ENCODE measurements around the gene EPHA1.
"Not testable (repeated sequence)": the region's sequence is repeated elsewhere in the genome, so short reads cannot be mapped to it uniquely, and the experiment has no call there.

EPHA1 gene

GRCh38 chr7:143402233-143402632 is 6.4 kb downstream of the EPHA1 start:
- not testable (repeated sequence) for DNase-seq (ENCODE audit: low read depth)

GRCh38 chr7:143401265-143401664 is 7.4 kb downstream of the EPHA1 start:
- no peak for DNase-seq (ENCODE audit: low read depth)

- no peak for DNase-seq (ENCODE audit: low read depth)
Observed at GRCh38 chr7:143399642-143400041, 9.0 kb downstream of the EPHA1 start.

GRCh38 chr7:143399151-143399550 is 9.5 kb downstream of the EPHA1 start:
- DNase-seq (ENCODE audit: low read depth), result no peak

- no peak for DNase-seq (ENCODE audit: low read depth)
Observed at GRCh38 chr7:143398616-143399015, 10.0 kb downstream of the EPHA1 start.

GRCh38 chr7:143397710-143398530 is 10.7 kb downstream of the EPHA1 start:
- no peak for DNase-seq (ENCODE audit: low read depth)

- no peak for DNase-seq (ENCODE audit: low read depth)
Observed at GRCh38 chr7:143396625-143397556, 11.8 kb downstream of the EPHA1 start.

GRCh38 chr7:143396182-143396581 is 12.5 kb downstream of the EPHA1 start:
- DNase-seq (ENCODE audit: low read depth), result no peak

GRCh38 chr7:143395187-143396149 is 13.2 kb downstream of the EPHA1 start:
- no peak for DNase-seq (ENCODE audit: low read depth)

- DNase-seq (ENCODE audit: low read depth), result no peak
Observed at GRCh38 chr7:143394777-143395176, 13.9 kb downstream of the EPHA1 start.

GRCh38 chr7:143394068-143394467 is 14.6 kb downstream of the EPHA1 start:
- DNase-seq (ENCODE audit: low read depth), result no peak

- no peak for DNase-seq (ENCODE audit: low read depth)
Observed at GRCh38 chr7:143393267-143394041, 15.2 kb downstream of the EPHA1 start.

GRCh38 chr7:143392875-143393266 is 15.8 kb downstream of the EPHA1 start:
- DNase-seq (ENCODE audit: low read depth), result no peak

- not testable (repeated sequence) for DNase-seq (ENCODE audit: low read depth)
Observed at GRCh38 chr7:143392427-143392826, 16.2 kb downstream of the EPHA1 start.

- DNase-seq (ENCODE audit: low read depth), result no peak
Observed at GRCh38 chr7:143391462-143392404, 16.9 kb downstream of the EPHA1 start.

- DNase-seq (ENCODE audit: low read depth), result no peak
Observed at GRCh38 chr7:143390773-143391317, 17.8 kb downstream of the EPHA1 start.

GRCh38 chr7:143390104-143390772 is 18.4 kb downstream of the EPHA1 start:
- DNase-seq (ENCODE audit: low read depth), result no peak

GRCh38 chr7:143389316-143390103 is 19.1 kb downstream of the EPHA1 start:
- no peak for DNase-seq (ENCODE audit: low read depth)

All from activated T-cell treated with anti-CD3 and anti-CD28 coated beads for 1 hour (primary cell).